HL-60 (cell line): ENCODE measurements around the gene DCTPP1.
"Not testable (repeated sequence)": the region's sequence is repeated elsewhere in the genome, so short reads cannot be mapped to it uniquely, and the experiment has no call there.

Experiments used
- DNase-seq, 2 experiments: peaks; one replicate each; pipeline ENCODE4 v3.0.0-alpha.2; 2010 to 2020; ENCODE audit warnings: low read depth in 1 of 2, low spot score in 1 of 2
- H3K27ac ChIP-seq: fragments of 250-450 bp; sonication (Bioruptor Pico); replicated peaks from 2 replicates; pipeline ENCODE4 v1.5.1; 2020; ENCODE audit warnings: mild to moderate bottlenecking, moderate library complexity
- H3K27me3 ChIP-seq: fragments of 250-450 bp; sonication (Bioruptor Pico); 2 replicates; pipeline ENCODE4 v1.5.1; 2021; ENCODE audit warnings: mild to moderate bottlenecking, moderate library complexity; ENCODE audit not compliant: insufficient read depth, poor library complexity, severe bottlenecking
- H3K4me3 ChIP-seq: replicated peaks from 2 replicates; pipeline ENCODE4 v1.5.1; 2011; ENCODE audit warnings: mild to moderate bottlenecking, control low read depth, low read length; ENCODE audit not compliant: insufficient read depth
- GABPA ChIP-seq: IDR thresholded peaks from 2 replicates; pipeline ENCODE4 v1.6.1; 2012; ENCODE audit warnings: low read depth
- POLR2AphosphoS5 ChIP-seq: IDR thresholded peaks from 2 replicates; pipeline ENCODE4 v1.6.1; 2012; ENCODE audit warnings: low read depth
- REST ChIP-seq: IDR thresholded peaks from 2 replicates; pipeline ENCODE4 v1.6.1; 2012; ENCODE audit warnings: low read depth; ENCODE audit not compliant: insufficient replicate concordance
- SPI1 ChIP-seq: IDR thresholded peaks from 2 replicates; pipeline ENCODE4 v1.6.1; 2012; ENCODE audit warnings: low read depth, mild to moderate bottlenecking, borderline replicate concordance
- TF ChIP-seq, protein P1 (sequence below): IDR thresholded peaks from one replicate; pipeline ENCODE4 v1.5.1; 2011; ENCODE audit warnings: low read length, control low read depth, inconsistent platforms; ENCODE audit not compliant: insufficient read depth

DCTPP1 gene

DNA sequence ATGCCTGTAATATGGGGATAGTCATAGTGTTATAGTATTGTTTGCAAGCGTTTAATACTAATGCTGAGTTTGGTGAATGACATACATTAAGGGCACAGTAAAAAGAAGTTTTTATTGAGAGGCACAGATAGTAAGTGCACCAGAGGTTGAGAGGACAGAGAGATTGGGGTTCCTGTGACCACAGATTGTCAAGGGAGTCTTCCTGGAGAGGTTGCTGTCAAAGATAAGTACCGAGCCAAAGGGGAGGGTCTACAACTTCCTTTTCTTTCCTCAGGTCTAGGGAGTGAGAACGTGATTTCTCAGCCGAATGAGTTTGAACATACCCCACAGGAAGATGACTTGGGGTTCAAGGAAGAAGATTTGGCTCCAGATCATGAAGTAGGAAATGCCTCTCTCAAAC lies 32.8 kb downstream of the DCTPP1 start:
- no peak overlapping the region for H3K27ac ChIP-seq
- no peak for DNase-seq
- TF ChIP-seq POLR2AphosphoS5 (no peak), GABPA (no peak), SPI1 (no peak), REST (no peak)
- TF ChIP-seq, protein P1, sequence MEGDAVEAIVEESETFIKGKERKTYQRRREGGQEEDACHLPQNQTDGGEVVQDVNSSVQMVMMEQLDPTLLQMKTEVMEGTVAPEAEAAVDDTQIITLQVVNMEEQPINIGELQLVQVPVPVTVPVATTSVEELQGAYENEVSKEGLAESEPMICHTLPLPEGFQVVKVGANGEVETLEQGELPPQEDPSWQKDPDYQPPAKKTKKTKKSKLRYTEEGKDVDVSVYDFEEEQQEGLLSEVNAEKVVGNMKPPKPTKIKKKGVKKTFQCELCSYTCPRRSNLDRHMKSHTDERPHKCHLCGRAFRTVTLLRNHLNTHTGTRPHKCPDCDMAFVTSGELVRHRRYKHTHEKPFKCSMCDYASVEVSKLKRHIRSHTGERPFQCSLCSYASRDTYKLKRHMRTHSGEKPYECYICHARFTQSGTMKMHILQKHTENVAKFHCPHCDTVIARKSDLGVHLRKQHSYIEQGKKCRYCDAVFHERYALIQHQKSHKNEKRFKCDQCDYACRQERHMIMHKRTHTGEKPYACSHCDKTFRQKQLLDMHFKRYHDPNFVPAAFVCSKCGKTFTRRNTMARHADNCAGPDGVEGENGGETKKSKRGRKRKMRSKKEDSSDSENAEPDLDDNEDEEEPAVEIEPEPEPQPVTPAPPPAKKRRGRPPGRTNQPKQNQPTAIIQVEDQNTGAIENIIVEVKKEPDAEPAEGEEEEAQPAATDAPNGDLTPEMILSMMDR: no peak
- no peak overlapping the region for H3K4me3 ChIP-seq
- H3K27me3 ChIP-seq: peaks cover 4% of the 10 kb centered on the region

DNA sequence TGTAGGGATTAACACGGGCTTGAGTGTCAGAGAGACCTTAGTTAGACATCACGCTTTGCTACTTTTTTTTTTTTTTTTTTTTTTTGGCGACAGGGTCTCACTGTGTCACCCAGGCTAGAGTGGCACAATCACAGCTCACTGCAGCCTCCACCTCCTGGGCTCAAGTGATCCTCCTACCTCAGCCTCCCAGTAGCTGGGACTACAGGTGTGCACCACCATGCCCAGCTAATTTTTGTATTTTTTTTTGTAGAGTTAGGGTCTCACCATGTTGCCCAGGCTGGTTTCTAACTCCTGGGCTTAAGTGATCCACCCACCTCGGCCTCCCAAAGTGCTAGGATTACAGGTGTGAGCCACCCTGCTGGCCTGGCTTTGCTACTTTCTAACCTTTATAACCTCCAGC lies 33.2 kb downstream of the DCTPP1 start:
- H3K4me3 ChIP-seq, H3K27me3 ChIP-seq, DNase-seq, H3K27ac ChIP-seq: not testable (repeated sequence)

GRCh38 chr16:30395992-30396585 lies 33.7 kb downstream of the DCTPP1 start:
- DNase-seq: no peak
- peaks cover 4% of the 10 kb centered on the region for H3K27me3 ChIP-seq
- no peak overlapping the region; the same call in 1 of the 2 replicates for H3K27ac ChIP-seq
- no peak for TF ChIP-seq REST
- TF ChIP-seq, protein P1: no peak
- no peak for TF ChIP-seq SPI1
- TF ChIP-seq GABPA: no peak
- TF ChIP-seq POLR2AphosphoS5: no peak
- peak overlapping the region; percentile 85 for H3K4me3 ChIP-seq

GRCh38 chr16:30395155-30395991 lies 34.5 kb downstream of the DCTPP1 start, which contains the start of gene ZNF48:
Gene ZNF48 (plus strand): TSS chr16:30395420. CDS start chr16:30395795, 375 bp downstream.
- peak; percentile 52 to 72 for DNase-seq
- H3K4me3 ChIP-seq: peak within 1 kb of the TSS; percentile 85
- 0 out of 2 replicates have a peak, but pooled peaks have one; percentile 22 for TF ChIP-seq SPI1
- TF ChIP-seq, protein P1: no peak
- TF ChIP-seq POLR2AphosphoS5: no peak
- peak; percentile 70 for TF ChIP-seq GABPA
- TF ChIP-seq REST: peak; percentile 5
- H3K27ac ChIP-seq: peak within 1 kb of the TSS; percentile 51
- peaks cover 4% of the 10 kb centered on the region for H3K27me3 ChIP-seq
